Measurements from ENCODE around the gene ZNF407. TPM values are rescaled to one million over a fixed set of nuclear protein-coding genes. Genes with fewer than 3 reads are reported as not detected.

Gene ZNF407
- total RNA-seq, 2 experiments from 2014 or later: 23.2 to 24.7 TPM

DNA sequence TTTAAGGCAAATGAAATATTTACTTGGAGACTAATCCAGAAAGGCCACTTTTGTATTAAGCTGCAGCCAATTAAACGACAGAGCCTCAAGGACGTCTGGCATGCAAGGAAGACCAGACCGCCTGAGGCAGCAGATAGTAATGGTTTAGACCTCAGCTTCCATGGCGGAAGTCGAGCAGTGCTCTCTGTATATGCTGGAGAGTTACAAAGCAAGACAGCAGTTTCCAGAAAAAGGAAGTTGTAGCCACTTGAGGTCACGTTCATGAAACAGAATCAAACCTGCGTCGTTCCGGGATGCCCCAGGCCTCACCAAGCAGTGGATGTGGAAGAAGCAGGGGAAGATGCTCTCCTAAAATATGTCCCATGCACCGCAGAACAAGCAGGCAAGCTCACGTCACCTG, 469.3 kb downstream of the ZNF407 start:
- H3K9me3 ChIP-seq (ENCODE audit: control insufficient read depth in 1 of 2, insufficient read depth in 1 of 2, low read length in 2 of 2): no peaks in the 10 kb centered on the region
- CTCF ChIA-PET: no interaction called here
- ATAC-seq (ENCODE audit: poor library complexity) (no peak), DNase-seq (peak in 3 of 14 experiments; percentile 6 to 49 (median 36))
- H3K4me1 Mint-ChIP-seq (ENCODE audit: low read depth): peaks cover 42% of the 10 kb centered on the region
- peaks cover 11% of the 10 kb centered on the region for H3K36me3 ChIP-seq (ENCODE audit: insufficient read depth, low read length)
- H3K27ac ChIP-seq (ENCODE audit: low read depth in 1 of 2, low read length in 2 of 2): no peak overlapping the region
- H3K27me3 Mint-ChIP-seq: no peaks in the 10 kb centered on the region
- H3K4me3 ChIP-seq (ENCODE audit: low read length): no peak overlapping the region
- H3K4me1 ChIP-seq (ENCODE audit: insufficient read depth, low read length): peaks cover 42% of the 10 kb centered on the region
- no peaks in the 10 kb centered on the region for H3K27me3 ChIP-seq (ENCODE audit: control insufficient read depth in 1 of 2, insufficient read depth in 2 of 2, low read length in 2 of 2)
- TF ChIP-seq, protein P1, sequence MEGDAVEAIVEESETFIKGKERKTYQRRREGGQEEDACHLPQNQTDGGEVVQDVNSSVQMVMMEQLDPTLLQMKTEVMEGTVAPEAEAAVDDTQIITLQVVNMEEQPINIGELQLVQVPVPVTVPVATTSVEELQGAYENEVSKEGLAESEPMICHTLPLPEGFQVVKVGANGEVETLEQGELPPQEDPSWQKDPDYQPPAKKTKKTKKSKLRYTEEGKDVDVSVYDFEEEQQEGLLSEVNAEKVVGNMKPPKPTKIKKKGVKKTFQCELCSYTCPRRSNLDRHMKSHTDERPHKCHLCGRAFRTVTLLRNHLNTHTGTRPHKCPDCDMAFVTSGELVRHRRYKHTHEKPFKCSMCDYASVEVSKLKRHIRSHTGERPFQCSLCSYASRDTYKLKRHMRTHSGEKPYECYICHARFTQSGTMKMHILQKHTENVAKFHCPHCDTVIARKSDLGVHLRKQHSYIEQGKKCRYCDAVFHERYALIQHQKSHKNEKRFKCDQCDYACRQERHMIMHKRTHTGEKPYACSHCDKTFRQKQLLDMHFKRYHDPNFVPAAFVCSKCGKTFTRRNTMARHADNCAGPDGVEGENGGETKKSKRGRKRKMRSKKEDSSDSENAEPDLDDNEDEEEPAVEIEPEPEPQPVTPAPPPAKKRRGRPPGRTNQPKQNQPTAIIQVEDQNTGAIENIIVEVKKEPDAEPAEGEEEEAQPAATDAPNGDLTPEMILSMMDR (IDR thresholded peaks at IDR 0.05): no peak
- no peak overlapping the region for H3K4me3 Mint-ChIP-seq
- peak overlapping the region; percentile 95 for H3K27ac Mint-ChIP-seq
- no peaks in the 10 kb centered on the region for H3K9me3 Mint-ChIP-seq
- intact Hi-C loops (cut with DNase I, micrococcal nuclease): no loop called here
- POLR2A ChIA-PET: no interaction called here
- peaks cover 47% of the 10 kb centered on the region for H3K36me3 Mint-ChIP-seq (ENCODE audit: low read depth)

DNA sequence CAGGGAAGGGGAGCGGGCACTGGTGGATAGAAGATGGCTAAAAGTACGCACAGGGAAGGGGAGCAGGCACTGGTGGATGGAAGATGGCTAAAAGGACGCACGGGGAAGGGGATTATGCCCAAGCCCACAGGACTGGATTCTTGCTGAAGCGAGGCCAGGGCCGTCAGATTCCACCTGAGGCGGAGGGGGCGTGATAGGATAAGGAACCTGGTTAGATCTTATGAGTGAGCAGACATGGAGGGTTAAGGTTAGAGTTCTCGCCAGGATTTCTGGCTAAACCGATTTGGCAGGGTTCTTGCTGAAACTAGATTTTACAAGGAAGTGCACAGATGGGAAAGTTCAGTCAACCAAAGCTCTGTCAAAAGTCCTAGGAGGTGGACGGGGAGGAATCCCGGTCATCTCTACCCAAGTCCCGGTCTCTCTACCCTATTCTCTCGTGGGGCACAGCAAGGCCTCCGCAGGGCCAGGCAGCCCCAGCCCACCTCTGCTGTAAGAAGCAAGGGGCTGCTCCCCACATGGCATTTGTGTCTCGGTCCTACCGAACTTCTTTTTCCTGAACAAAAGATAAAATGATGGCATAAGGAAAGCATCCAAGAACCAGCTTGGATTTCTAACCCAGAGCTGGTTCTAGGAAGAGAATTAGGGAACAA, 470.5 kb downstream of the ZNF407 start:
- ChIA-PET CTCF (no interaction called here), POLR2A (interaction anchor here (1.5 kb wide), 1 partner anchor 39 kb away, joined by 4 read pairs; no protein-coding TSS in a partner anchor)
- H3K27me3 ChIP-seq (ENCODE audit: control insufficient read depth in 1 of 2, insufficient read depth in 2 of 2, low read length in 2 of 2): no peaks in the 10 kb centered on the region
- Mint-ChIP-seq H3K9me3 (no peaks in the 10 kb centered on the region), H3K36me3 (ENCODE audit: low read depth) (peaks cover 41% of the 10 kb centered on the region), H3K27me3 (no peaks in the 10 kb centered on the region), H3K27ac (peak overlapping the region; percentile 95), H3K4me1 (ENCODE audit: low read depth) (peaks cover 46% of the 10 kb centered on the region), H3K4me3 (no peak overlapping the region)
- H3K9me3 ChIP-seq (ENCODE audit: control insufficient read depth in 1 of 2, insufficient read depth in 1 of 2, low read length in 2 of 2): peaks cover 0 to 10% of the 10 kb centered on the region in 2 experiments
- no peak overlapping the region for H3K27ac ChIP-seq (ENCODE audit: low read depth in 1 of 2, low read length in 2 of 2)
- peaks cover 53% of the 10 kb centered on the region for H3K4me1 ChIP-seq (ENCODE audit: insufficient read depth, low read length)
- DNase-seq (no peak), ATAC-seq (ENCODE audit: poor library complexity) (no peak)
- peaks cover 10% of the 10 kb centered on the region for H3K36me3 ChIP-seq (ENCODE audit: insufficient read depth, low read length)
- TF ChIP-seq, protein P1 (IDR thresholded peaks at IDR 0.05): no peak
- intact Hi-C loops (cut with DNase I, micrococcal nuclease): no loop called here
- no peak overlapping the region for H3K4me3 ChIP-seq (ENCODE audit: low read length)

DNA sequence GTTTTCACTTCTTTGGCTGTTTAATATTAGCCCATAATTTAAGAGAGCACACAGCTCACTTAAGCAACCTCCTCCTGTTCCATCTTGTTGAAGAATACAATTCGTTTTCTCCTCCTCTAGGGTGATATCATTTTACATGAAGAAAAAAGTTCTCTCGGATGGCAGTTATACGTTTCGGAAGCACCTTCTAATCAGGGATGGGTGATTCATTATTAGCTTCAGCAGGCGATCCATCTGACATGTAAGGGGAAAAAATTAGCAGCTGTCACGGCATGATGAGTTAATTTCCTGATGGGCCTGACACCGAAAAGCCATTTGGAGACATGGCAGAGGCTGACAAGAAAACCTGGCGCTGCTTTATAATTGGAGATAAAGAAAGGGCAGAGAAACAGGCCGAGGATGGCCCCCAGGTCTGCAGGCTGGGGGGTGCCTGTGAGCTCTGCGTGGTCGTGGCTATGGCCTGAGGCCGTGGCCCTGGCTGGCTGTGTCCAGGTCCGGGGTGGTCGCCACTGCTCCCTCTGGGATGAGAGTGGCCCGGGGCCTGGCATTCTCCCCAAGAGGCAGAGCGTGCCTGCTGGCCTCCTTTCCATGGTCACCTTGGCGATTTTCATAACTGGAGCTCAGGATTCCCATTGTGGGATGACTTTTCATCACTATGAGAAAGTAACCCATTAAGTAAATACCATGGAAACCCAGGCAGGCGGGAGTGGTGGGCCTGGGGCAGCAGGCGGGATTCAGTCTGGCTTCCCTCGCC, 471.2 kb downstream of the ZNF407 start:
- Histone ChIP-seq H3K36me3 (ENCODE audit: insufficient read depth, low read length) (peaks cover 4% of the 10 kb centered on the region), H3K4me3 (ENCODE audit: low read length) (no peak overlapping the region), H3K4me1 (ENCODE audit: insufficient read depth, low read length) (peaks cover 53% of the 10 kb centered on the region), H3K27me3 (ENCODE audit: control insufficient read depth in 1 of 2, insufficient read depth in 2 of 2, low read length in 2 of 2) (no peaks in the 10 kb centered on the region), H3K27ac (ENCODE audit: low read depth in 1 of 2, low read length in 2 of 2) (peak overlapping the region; percentile 71 to 91), H3K9me3 (ENCODE audit: control insufficient read depth in 1 of 2, insufficient read depth in 1 of 2, low read length in 2 of 2) (peaks cover 4 to 17% of the 10 kb centered on the region in 2 experiments)
- no peak overlapping the region for H3K4me3 Mint-ChIP-seq
- H3K27ac Mint-ChIP-seq: peak overlapping the region; percentile 95
- DNase-seq: no peak
- intact Hi-C loops (cut with DNase I, micrococcal nuclease): no loop called here
- H3K27me3 Mint-ChIP-seq: no peaks in the 10 kb centered on the region
- POLR2A ChIA-PET: interaction anchor here (1.5 kb wide), 1 partner anchor 39 kb away, joined by 4 read pairs; no protein-coding TSS in a partner anchor
- peaks cover 46% of the 10 kb centered on the region for H3K4me1 Mint-ChIP-seq (ENCODE audit: low read depth)
- peaks cover 41% of the 10 kb centered on the region for H3K36me3 Mint-ChIP-seq (ENCODE audit: low read depth)
- TF ChIP-seq, protein P1 (IDR thresholded peaks at IDR 0.05): no peak
- ATAC-seq (ENCODE audit: poor library complexity): no peak
- CTCF ChIA-PET: no interaction called here
- H3K9me3 Mint-ChIP-seq: no peaks in the 10 kb centered on the region
